ENCODE measurements around the gene KPNB1.

Gene KPNB1

DNA sequence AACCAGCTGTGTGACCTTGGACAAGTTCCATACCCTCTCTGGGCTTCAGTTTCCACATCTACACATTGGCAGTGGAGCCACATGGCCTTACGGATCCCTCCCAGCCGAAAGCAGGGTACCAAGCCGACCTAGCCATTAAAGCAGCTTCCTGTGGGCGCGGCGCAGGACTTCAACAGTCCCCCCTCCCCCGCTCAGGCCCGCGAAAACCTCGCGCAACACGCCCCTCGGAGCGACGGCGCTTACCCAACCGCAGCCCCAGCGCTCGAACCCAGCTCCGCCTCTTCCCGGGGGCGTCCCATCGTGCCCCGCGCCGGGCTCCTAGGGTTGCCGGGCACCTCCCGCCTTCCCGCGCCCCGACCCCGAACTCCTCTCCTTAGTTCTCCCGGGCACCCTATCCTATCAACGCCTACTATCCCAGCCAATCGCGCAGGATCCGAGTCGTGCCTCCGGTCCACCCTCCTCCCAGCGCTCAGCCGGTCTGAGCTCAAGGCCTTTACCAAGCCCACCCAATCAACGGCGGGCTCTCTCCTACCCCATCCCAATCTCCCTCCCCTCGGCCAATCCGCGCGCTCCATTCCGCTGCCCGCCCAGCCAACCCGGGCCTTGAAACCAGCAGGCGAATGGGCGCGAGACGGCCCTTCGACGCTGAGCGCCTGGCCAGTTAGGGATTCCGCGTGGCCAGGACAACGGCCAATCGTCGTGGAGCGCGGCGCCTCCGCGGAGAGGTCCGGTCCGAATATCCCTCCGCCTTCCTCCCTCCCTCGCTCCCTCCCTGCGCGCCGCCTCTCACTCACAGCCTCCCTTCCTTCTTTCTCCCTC is at the start of gene KPNB1:
TSS of gene KPNB1 (plus strand) at position 767 of the 819 bp plus-strand sequence. CDS start 326 bp downstream, outside the sequence.
- peak; percentile 100 for DNase-seq (ENCODE audit: low spot score)

DNA sequence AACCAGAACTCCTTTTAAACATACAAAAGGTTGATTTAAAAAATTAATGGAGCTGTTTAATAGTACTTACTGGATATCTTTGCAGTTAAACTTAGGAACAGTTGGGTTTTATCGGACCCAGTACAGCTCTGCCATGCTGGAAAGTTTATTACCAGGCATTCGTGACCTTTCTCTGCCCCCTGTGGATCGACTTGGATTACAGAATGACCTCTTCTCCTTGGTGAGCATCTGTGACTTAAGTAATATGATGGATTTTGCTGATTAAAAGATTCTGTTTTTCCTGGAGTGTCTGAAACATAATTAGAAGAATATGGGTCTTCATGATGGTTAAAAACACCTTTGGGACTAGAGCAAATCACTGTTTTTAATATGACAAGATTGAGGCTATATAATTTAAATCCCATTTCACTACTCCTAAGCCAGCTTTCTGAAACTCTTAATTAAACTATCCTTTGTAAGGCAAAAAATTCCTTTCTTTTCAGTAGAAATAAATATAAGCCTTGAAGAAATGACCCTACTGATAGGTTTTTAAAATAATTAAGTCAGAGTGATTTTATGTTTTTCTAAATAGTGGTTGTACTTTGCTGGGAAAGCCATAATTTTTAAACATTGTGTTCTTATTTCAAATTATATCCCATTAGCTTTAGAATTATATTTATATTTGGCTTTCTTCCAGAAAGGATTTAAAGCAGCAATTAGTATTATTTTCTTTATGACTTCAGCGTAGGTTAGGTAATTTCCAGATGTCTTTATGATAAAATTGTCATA is 45.7 kb upstream of the KPNB1 start:
- no peak for DNase-seq (ENCODE audit: low spot score)

DNA sequence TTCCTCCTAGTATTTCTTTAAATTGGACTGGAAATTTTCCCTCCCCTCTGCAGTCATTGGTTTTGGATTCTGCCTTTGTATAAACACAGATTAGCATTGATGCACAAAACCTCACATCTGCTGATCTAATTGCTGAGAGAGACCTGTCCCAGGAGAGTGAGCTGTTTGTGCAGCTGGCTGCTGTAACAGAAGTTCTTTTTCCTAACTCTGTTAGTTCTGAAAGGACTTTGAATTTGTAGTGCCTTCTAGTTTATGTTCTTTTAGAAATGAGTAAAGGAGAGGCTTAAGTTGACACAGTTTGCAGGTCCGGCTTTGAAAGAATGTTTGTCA is 45.2 kb upstream of the KPNB1 start:
- DNase-seq (ENCODE audit: low spot score) = no peak

DNA sequence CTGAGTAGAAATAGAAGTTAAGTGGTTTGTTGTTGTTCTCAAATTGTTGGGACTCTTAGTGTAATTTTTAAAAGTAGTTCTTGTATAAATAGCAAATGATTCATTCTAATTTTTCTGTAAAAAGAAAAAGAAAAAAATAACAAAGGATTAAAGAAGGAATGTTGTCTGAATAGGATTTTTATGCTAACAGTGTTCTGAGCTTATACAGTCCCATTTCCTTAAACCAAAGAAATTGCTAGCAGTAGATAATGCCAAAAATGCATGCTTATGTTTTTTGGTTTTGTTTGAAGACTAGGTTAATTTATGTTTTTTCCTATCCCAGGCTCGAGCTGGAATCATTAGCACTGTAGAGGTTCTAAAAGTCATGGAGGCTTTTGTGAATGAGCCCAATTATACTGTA is 44.7 kb upstream of the KPNB1 start:
- DNase-seq (ENCODE audit: low spot score) = no peak

DNA sequence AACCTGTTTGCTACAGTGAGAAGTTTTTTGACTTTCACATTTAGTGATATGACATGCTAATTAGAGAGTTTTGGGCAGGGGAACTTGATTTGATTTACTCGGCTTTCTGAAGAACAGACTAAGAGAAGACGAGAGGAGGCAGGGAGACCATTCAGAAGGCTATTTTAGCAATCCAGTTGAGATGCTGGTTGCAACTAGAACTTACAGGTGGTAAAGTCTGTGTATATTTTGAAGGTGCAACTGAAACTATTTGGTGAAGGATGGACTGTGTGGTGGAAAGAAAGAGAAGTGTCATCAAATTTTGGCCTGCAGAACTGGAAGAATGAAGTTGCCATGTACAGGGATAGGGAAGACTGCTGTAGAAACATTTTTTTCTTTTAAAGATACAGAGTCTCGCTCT is 42.2 kb upstream of the KPNB1 start:
- DNase-seq (ENCODE audit: low spot score) = no peak

DNA sequence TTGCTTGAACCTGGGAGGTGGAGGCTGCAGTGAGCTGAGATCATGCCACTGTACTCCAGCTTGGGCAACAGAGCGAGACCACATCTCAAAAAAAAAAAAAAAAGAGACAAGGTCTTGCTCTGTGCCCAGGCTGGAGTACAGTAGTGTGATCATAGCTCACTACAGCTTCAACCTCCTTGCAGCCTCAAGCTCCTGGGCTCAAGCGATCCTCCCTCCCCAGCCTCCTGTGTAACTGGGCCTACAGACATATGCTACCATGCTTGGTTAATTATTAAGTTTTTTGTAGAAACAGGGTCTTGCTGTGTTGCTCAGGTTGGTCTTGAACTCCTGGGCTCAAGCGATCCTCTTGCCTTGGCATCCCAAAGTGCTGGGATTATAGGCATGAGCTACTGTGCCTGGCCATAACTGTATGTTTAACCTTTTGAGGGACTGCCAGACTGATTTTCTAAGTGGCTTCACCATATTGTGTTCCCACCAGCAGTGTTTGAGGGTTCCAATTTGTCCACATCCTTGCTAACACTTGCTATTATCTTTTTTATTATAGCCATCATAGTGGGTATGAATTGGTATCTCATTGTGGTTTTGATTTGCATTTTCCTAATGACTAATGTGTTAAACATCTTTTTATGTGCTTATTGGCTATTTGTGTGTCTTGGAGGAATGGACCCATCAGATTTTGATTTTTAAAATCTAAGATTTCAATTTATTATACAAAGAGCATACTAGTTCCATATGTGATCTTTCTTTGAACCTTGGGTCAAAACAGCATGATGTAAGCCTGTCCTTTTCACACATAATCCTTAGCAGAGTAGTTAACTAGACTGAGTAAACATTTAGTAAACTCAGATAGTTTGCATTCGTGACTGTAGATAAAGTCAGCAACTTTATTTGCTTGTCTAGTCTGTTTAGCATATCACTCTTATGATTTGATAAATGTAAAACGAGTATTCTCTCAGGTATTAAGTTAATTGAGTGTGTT is 38.1 kb upstream of the KPNB1 start:
- no peak for DNase-seq (ENCODE audit: low spot score)

DNA sequence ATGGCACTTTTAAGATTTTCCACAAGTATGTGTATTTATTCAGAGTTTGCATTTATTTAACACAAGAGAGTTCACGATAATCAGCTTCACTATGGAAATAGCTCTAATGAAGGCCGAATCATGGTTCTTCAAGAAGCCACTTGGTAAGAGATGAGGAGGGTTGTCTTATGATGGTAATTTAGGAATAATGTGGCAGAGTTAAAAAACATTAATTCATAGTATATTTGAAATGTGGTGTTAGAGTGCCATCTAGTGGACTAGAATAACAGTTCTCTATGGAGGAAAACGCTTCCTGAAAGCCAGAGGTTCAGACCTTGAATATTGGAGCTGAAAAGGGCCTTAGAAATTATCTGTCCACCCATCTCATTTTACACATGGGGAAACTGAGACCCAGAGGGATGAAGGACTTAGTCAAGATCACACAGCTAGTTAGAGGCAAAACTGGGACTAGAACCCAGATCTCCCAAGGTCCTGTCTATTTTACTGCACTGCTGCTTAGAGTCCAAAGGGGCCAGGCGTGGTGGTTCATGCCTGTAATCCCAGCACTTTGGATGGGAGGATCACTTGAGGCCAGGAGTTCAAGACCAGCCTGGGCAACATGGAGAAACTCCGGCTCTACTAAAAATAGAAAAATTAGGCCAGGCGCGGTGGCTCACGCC is 33.8 kb upstream of the KPNB1 start:
- peak; percentile 44 for DNase-seq (ENCODE audit: low spot score)

DNA sequence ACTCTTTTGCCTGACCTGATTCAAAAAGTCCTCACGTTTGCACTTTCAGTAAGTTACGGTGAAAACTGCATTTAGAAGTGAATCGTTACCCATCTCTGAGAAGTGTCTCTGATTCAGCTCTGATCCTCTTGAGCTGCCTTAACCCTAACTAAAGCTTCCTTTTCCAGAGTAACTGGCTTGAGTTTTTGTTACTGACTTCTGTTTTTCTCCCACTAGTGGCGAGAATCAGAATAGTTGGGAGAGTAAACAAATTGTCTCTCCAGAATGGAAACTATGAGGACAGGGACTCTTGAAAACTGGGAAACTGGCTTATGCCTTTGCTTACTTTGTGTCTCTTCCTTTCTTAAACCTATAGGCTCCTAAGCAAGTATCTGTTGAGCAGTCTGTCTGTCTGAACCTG is 31.3 kb upstream of the KPNB1 start:
- no peak for DNase-seq (ENCODE audit: low spot score)

DNA sequence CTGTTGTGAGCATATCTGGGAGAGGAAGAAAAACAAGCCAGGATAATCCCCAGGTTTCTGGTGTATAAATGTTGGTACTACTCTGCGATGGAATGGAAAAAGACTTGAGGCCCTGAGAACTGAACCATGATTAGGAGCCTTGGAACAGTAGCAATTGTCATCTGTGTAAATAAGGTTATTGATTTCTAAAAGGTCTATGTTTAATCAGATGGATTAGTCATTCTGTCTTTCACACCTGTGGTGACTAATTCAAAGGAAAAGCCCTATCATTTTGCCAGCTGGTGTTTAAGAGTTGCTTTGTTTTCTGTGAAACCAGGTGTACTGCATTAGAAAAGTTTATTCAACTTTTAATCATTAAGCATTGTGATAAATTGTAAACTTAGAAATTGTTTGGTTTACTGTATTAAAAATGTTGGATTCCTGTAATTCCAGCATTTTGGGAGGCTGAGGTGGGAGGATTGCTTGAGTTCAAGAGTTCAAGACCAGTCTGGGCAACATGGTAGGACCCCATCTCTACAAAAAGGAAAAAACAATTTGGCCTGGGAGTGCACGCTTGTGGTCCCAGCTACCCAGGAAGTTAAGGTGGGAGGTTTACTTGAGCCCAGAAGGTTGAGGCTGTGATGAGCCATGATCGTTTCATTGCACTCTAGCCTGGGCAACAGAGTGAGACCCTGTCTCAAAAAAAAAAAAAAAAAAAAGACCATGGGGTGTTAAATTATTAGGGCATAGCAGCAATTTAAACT is 29.0 kb upstream of the KPNB1 start:
- DNase-seq (ENCODE audit: low spot score) = peak; percentile 52

DNA sequence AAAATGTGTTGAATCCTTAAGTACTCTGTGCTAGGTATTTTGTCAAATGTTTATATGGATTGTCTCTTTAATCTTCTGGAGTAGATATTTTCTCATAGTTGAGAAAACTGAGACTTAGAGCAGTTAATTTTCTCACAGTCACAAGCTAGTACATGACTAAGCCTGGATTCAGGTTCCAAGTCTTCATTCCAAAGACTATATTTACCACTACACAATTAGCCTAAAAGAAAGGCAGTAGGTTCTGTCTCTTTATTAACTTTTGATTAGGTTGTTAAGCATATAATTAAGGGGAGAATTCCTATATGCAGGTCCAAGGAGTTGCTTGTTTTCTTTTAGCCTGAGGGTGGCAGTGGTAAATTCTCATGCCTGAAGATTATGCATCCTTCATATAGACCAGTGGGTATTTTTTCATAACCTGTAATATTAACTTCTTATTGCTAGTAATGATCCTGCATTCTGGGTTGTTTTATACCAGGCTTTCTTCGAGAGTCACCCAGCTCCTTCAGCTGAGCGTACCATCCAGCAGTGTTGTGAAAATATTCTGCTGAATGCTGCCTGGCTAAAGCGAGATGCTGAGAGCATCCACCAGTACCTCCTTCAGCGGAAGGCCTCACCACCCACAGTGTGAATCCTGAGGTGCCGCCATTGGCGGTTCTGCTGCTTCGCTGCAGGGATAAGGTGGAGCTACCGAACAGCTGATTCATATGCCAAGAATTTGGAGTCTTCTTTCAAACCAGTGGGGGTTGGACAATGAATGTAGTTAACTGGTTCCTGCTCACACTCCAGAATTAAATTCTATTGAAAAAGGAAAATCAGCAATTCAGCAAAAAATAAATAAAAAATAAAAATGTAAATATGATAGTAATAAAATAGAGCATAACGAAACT is 28.2 kb upstream of the KPNB1 start:
- no peak for DNase-seq (ENCODE audit: low spot score)

DNA sequence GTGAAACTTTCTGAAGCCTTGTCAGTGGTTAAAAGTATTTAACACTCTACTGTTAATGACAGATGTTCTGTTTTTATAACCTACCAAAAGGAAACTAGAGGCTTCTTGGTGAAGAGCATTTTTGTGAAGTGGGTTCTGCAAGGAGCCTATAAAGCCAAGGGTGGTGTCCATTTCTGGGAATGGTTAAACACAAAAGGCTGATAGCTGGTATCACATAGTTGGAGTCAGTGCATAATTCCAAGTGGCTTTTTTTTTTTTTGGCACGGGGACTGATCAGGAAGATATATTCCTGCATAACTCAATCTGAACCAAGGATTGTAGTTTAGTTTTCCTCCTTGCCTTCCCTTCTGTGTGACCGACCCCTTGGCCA is 27.6 kb upstream of the KPNB1 start:
- no peak for DNase-seq (ENCODE audit: low spot score)

DNA sequence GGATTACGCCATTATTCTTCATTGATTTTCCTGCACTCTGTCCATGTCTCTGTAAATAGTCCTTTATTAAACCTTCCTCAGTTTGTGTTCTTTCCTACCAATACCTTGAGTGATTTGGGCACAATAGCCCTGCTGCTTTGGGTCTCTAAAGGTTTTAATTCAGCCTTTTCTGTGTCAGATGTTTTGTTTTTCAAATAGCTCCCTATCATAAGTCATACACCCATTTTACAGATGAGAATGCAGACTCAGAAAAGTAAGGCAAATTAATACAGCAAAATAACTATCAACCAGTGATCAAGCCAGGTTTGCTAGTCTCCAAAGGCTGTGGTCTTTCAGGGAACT is 25.0 kb upstream of the KPNB1 start:
- DNase-seq (ENCODE audit: low spot score) = no peak

DNA sequence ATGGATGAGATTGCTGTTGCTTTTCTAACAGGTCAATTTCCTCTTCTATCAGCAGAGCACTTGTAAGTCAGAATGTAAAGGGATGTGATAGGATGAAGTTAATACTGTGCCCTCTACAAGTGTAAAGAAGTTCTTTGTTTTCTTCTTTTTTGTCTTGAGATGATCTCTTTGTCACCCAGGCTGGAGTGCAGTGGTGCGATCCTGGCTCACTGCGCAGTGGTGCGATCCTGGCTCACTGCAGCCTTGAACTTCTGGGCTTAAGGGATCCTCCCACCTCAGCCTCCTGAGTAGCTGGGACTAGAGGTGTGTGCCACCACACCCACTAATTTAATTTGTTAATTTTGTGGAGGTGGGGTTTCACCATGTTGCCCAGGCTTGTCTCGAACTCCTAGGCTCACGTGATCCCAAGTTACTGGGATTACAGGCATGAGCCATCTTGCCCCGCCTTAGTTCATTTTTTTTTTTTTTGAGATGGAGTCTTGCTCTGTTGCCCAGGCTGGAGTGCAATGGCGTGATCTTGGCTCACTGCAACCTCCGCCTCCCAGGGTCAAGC is 21.6 kb upstream of the KPNB1 start:
- DNase-seq (ENCODE audit: low spot score) = no peak

DNA sequence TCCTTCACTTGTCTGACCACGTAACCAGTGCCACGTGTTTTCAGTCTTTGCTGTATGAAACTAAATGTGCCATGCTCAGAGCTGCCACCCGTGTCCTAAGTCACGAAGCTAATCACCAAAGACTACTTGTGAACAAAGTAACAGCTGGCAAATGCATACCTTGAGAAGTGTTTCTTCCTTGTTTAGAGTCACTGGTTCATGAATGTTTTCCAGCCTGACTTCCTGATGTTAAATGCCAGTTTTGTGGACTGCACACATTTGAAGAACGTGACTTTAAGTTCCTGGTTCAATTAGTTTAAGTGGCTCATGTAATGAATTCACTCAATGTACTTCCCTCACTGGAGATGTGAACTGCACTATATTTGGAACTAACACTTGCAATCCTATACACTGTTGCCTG is 19.9 kb upstream of the KPNB1 start:
- no peak for DNase-seq (ENCODE audit: low spot score)

DNA sequence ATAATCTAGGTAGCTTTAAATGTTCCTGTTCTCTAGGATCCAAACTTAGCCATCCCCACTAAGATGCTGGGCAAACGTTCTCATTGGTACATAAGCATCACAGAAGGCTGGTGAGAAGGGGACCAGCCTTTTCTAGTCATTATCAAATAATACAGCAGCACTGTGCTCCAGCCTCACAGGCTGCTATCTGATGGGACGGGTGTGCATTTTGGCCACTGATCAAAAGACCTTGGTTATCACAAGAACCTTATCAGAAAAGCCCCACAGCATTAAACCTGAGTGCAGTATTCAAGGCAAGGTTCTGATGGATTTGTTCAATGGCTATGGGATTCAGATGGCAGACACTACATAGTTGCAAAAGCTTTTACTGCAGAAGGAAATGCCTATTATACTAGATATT is 19.1 kb upstream of the KPNB1 start:
- no peak for DNase-seq (ENCODE audit: low spot score)

DNA sequence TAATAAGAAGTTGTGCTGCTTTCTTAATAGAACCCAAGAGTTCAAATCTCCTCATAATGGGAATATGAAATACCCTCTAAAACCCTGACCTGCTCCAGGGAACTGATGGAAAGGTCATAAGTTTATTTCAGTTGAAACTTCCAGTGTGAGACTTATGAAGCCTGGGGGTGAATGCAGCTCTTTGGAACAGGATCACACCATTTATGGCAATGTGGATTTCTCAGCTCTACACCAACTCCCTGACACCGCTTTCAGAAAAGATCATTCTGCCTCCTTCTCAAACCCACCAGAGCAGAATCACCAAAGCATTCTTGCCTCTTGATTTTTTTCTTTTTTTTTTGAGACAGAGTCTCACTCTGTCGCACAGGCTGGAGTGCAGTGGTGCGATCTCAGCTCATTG is 16.7 kb upstream of the KPNB1 start:
- no peak for DNase-seq (ENCODE audit: low spot score)

DNA sequence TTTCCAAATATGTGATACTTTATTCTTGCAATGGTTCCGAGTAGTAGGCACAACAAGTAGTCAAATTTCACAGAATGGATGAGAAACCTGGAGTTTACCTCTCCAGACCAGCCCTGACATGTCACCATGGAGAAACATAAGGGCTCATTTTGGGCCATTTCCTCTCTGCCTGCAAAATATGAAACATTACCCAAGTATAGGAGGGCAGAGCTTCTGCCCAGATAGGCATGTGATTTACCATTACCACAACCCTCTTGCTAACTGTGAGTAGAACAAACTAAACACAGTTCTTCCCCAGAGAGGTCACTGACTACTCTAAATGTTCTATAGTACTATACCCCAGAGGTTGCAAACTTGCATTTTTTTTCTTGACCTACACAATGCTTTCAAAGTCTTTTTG is 15.7 kb upstream of the KPNB1 start:
- no peak for DNase-seq (ENCODE audit: low spot score)

DNA sequence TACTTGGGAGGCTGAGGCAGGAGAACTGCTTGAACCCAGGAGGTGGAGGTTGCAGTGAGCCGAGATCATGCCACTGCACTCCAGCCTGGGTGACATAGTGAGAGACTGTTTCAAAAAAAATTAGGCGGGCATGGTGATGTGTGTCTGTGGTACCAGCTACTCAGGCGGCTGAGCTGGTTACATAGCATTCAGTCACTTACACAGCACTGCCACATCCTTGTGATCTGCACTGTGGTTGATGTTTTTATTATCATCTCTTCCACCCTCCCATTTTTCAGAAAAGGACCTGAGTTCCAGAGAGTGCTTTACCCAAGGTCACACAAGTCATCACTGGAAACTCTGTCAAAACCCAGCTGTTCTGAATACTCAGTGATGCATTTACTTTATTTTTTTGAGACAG is 14.8 kb upstream of the KPNB1 start:
- no peak for DNase-seq (ENCODE audit: low spot score)

DNA sequence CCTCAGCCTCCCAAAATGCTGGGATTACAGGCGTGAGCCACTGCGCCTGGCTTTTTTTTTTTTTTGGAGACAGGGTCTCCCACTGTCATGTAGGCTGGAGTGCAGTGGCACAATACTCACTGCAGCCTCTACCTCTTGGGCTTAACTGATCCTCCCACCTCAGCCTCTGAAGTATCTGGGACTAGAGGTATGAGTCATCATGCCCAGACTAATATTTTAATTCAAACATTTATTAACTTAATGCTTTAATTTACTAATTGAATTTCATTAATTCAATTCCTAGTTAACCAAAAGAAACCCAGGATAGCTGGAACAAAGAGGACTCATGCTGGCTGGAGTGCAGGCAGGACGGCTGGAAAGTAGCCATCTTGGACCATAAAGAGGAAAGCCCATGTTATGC is 14.0 kb upstream of the KPNB1 start:
- no peak for DNase-seq (ENCODE audit: low spot score)
